ENCODE results near the gene PDS5B. TPM values are rescaled to one million over a fixed set of nuclear protein-coding genes. Genes with fewer than 3 reads are reported as not detected.

PDS5B gene
- total and polyA plus RNA-seq, 10 donors, result 4.5 to 65.9 (median 50.9) TPM

GRCh38 chr13:32674503-32674902, 88.3 kb downstream of the PDS5B start:
- no peak overlapping the region for H3K4me3 ChIP-seq
- H3K4me1 ChIP-seq, result peaks cover 0 to under 1% (median 0%) of the 10 kb centered on the region in 6 donors
- no peak overlapping the region for H3K27ac ChIP-seq
- peaks cover 3 to 87% (median 11%) of the 10 kb centered on the region in 6 donors for H3K36me3 ChIP-seq
- no peak for DNase-seq
- TF ChIP-seq CTCF (IDR thresholded peaks at IDR 0.05 in 8 of 11, conservative IDR thresholded peaks at IDR 0.05 in 3 of 11), result no peak
- TF ChIP-seq POLR2A (IDR thresholded peaks at IDR 0.05), result no peak
- TF ChIP-seq POLR2AphosphoS5 (IDR thresholded peaks at IDR 0.05), result no peak
- H3K27me3 ChIP-seq (replicated peaks in 1 of 7), result no peaks in the 10 kb centered on the region
- peaks cover 0 to 5% (median 0%) of the 10 kb centered on the region in 8 donors for H3K9me3 ChIP-seq
- intact Hi-C loops (cut with DNase I; ENCODE audit: low total_unique reads), result no loop called here
- WGBS, 5 donors, result 93 to 99% (median 96%) methylated on average over 2 of the region's 2 CpGs

DNA sequence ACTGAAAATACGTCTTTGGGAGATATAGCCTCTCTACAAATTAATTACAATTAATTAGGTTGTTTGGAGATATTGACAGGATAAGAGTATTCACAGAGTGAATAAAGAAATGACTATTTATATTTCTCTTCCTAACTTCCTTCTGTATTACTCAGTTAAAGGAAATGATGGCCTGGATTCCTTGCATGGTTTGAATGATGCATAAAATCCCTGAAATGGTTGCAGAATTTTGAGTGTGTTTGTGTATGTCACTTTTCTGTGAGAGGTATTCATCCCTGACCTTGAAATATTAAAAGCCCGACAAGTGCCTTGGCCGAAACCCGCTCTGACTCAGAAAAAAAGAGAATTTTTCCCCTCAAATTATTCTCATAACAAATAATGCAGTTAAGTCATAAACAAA, 90.0 kb downstream of the PDS5B start:
- no peaks in the 10 kb centered on the region for H3K27me3 ChIP-seq (replicated peaks in 1 of 7)
- 86 to 97% (median 95%) methylated on average over 4 of the region's 4 CpGs for WGBS, 5 donors
- peaks cover 3 to 93% (median 17%) of the 10 kb centered on the region in 6 donors for H3K36me3 ChIP-seq
- TF ChIP-seq POLR2AphosphoS5 (IDR thresholded peaks at IDR 0.05) (no peak), CTCF (IDR thresholded peaks at IDR 0.05 in 8 of 11, conservative IDR thresholded peaks at IDR 0.05 in 3 of 11) (no peak), POLR2A (IDR thresholded peaks at IDR 0.05) (no peak)
- H3K4me1 ChIP-seq, result no peaks in the 10 kb centered on the region
- no peak overlapping the region for H3K4me3 ChIP-seq
- intact Hi-C loops (cut with DNase I; ENCODE audit: low total_unique reads), result no loop called here
- no peak for DNase-seq
- H3K27ac ChIP-seq, result no peak overlapping the region
- peaks cover 0 to 5% (median 0%) of the 10 kb centered on the region in 8 donors for H3K9me3 ChIP-seq

- Histone ChIP-seq H3K4me1 (no peaks in the 10 kb centered on the region), H3K36me3 (peaks cover 0 to 94% (median 14%) of the 10 kb centered on the region in 6 donors), H3K4me3 (no peak overlapping the region), H3K27ac (no peak overlapping the region), H3K27me3 (replicated peaks in 1 of 7) (no peaks in the 10 kb centered on the region), H3K9me3 (no peaks in the 10 kb centered on the region)
- no peak for TF ChIP-seq POLR2A (IDR thresholded peaks at IDR 0.05)
- TF ChIP-seq POLR2AphosphoS5 (IDR thresholded peaks at IDR 0.05), result no peak
- TF ChIP-seq CTCF (IDR thresholded peaks at IDR 0.05 in 8 of 11, conservative IDR thresholded peaks at IDR 0.05 in 3 of 11), result no peak
- no peak for DNase-seq
- 91 to 98% (median 98%) methylated on average over 1 of the region's 1 CpG for WGBS, 5 donors
- intact Hi-C loops (cut with DNase I; ENCODE audit: low total_unique reads), result no loop called here
Observed at GRCh38 chr13:32682130-32682529, 95.9 kb downstream of the PDS5B start.

DNA sequence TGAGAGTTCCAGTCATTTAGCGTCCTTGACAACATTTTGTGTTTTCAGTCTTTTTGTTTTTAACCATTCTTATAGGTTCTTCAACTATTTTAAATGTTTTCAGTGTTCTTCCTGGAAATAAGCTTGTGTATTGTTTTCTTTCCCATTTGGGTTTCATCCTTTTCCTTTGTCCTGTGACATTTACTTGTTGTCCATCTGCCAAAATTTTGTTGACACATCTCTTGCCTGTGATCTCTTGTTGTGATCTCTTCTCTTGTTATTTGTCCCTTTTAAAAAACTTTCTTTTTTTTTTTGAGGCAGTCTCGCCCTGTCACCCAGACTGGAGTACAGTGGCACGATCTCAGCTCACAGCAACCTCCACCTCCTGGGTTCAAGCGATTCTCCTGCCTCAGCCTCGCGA, 96.5 kb downstream of the PDS5B start:
- Histone ChIP-seq H3K9me3 (no peaks in the 10 kb centered on the region), H3K4me1 (no peaks in the 10 kb centered on the region), H3K27me3 (replicated peaks in 1 of 7) (no peaks in the 10 kb centered on the region), H3K4me3 (no peak overlapping the region), H3K27ac (no peak overlapping the region), H3K36me3 (peaks cover 0 to 93% (median 14%) of the 10 kb centered on the region in 6 donors)
- no peak for DNase-seq
- intact Hi-C loops (cut with DNase I; ENCODE audit: low total_unique reads), result no loop called here
- 93 to 98% (median 97%) methylated on average over 6 of the region's 6 CpGs for WGBS, 5 donors
- no peak for TF ChIP-seq POLR2AphosphoS5 (IDR thresholded peaks at IDR 0.05)

GRCh38 chr13:32687275-32687674, 101.0 kb downstream of the PDS5B start:
- no peak overlapping the region for H3K4me3 ChIP-seq
- H3K27me3 ChIP-seq (replicated peaks in 1 of 7), result no peaks in the 10 kb centered on the region
- no peaks in the 10 kb centered on the region for H3K4me1 ChIP-seq
- H3K9me3 ChIP-seq, result no peaks in the 10 kb centered on the region
- H3K27ac ChIP-seq, result no peak overlapping the region
- peaks cover 0 to 77% (median 2%) of the 10 kb centered on the region in 6 donors for H3K36me3 ChIP-seq
- 95 to 98% (median 97%) methylated on average over 2 of the region's 2 CpGs for WGBS, 5 donors
- no peak for TF ChIP-seq CTCF (IDR thresholded peaks at IDR 0.05 in 8 of 11, conservative IDR thresholded peaks at IDR 0.05 in 3 of 11)
- TF ChIP-seq POLR2A (IDR thresholded peaks at IDR 0.05), result no peak
- TF ChIP-seq POLR2AphosphoS5 (IDR thresholded peaks at IDR 0.05), result no peak
- no peak for DNase-seq
- intact Hi-C loops (cut with DNase I; ENCODE audit: low total_unique reads), result no loop called here

Data from spleen (tissue), 11 donors.